Measurements from ENCODE around the gene METRNL.

DNA sequence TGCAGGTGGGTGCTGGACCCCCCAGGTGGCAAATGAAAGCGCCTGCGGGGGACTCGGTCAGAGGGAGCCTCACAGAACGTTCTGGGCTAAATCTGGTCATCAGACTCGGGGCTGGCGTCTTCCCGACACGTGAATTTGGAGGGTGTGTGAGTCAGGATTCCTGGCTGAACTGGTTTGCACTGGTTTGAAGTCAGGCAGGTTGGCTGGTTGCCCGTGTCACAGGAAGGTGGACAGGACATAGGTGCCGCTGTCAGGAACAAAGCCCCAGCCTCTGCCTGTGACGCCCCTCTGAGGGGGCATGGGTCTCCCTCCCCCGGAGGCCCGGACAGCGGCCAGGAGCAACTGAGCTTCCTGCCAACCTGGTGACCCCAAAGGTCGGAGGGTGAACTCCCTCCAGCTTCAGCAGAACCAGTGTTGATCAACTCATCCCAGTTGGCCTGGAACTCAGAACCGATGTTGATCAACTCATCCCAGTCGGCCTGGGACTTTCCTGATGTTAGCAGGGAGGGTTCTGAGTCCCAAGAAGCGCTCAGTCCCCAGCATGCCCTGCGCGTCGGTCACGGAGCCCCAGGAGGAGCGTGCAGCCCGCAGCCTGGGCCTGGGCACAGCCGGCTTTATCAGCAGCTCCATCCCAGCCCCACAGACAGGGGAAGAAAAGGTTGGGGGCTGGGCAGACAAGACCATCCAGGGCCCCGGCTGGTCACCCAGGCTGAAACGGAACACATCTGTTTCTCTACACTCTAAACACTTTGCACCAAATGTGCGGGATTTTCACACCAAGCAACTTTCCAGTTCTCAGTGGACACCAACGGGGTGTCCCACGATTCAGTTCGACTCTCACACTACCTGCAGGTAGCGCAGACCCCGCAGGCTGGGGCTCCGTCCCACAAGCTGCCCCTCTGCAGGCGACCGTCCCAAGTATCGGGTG is 14.4 kb upstream of the METRNL start:
- no peak for TF ChIP-seq EZH2phosphoT487 (IDR thresholded peaks at IDR 0.05; ENCODE audit: low read depth)
- TF ChIP-seq, protein P1, sequence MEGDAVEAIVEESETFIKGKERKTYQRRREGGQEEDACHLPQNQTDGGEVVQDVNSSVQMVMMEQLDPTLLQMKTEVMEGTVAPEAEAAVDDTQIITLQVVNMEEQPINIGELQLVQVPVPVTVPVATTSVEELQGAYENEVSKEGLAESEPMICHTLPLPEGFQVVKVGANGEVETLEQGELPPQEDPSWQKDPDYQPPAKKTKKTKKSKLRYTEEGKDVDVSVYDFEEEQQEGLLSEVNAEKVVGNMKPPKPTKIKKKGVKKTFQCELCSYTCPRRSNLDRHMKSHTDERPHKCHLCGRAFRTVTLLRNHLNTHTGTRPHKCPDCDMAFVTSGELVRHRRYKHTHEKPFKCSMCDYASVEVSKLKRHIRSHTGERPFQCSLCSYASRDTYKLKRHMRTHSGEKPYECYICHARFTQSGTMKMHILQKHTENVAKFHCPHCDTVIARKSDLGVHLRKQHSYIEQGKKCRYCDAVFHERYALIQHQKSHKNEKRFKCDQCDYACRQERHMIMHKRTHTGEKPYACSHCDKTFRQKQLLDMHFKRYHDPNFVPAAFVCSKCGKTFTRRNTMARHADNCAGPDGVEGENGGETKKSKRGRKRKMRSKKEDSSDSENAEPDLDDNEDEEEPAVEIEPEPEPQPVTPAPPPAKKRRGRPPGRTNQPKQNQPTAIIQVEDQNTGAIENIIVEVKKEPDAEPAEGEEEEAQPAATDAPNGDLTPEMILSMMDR (IDR thresholded peaks at IDR 0.05; ENCODE audit: low read depth, low read length): no peak
